Left renal cortex interstitium (tissue), 4 donors: Measurements from ENCODE around the gene PARN. TPM values are rescaled to one million over a fixed set of nuclear protein-coding genes. Genes with fewer than 3 reads are reported as not detected.
"Not testable (repeated sequence)": the region's sequence is repeated elsewhere in the genome, so short reads cannot be mapped to it uniquely, and the experiment has no call there.

Experiments used
- DNase-seq, 4 donors: peaks; one replicate each; pipeline ENCODE4 v3.0.0-alpha.2; 2013; ENCODE audit warnings: low read depth in 4 of 4, low spot score in 2 of 4, missing footprints in 1 of 4
- polyA plus RNA-seq, 4 donors: library from polyadenylated mRNA; unstranded; fragments of 120-200 nt; gene quantifications; one replicate each; pipeline ENCODE4 v1.2.1, GENCODE V29; 2013; ENCODE audit not compliant: insufficient read length in 4 of 4

Gene PARN
- polyA plus RNA-seq, 4 donors, result 28.3 to 41.4 (median 37.2) TPM

- no peak for DNase-seq
Observed at GRCh38 chr16:14634389-14634725, 4.3 kb upstream of the PARN start.

GRCh38 chr16:14632693-14633569 lies 2.9 kb upstream of the PARN start, which contains the start of gene BFAR:
Gene BFAR (plus strand): TSS chr16:14632951. CDS start chr16:14644347, 11,396 bp downstream.
- DNase-seq, result peak in 3 of 4 donors; percentile 83 to 95 (median 94)

DNA sequence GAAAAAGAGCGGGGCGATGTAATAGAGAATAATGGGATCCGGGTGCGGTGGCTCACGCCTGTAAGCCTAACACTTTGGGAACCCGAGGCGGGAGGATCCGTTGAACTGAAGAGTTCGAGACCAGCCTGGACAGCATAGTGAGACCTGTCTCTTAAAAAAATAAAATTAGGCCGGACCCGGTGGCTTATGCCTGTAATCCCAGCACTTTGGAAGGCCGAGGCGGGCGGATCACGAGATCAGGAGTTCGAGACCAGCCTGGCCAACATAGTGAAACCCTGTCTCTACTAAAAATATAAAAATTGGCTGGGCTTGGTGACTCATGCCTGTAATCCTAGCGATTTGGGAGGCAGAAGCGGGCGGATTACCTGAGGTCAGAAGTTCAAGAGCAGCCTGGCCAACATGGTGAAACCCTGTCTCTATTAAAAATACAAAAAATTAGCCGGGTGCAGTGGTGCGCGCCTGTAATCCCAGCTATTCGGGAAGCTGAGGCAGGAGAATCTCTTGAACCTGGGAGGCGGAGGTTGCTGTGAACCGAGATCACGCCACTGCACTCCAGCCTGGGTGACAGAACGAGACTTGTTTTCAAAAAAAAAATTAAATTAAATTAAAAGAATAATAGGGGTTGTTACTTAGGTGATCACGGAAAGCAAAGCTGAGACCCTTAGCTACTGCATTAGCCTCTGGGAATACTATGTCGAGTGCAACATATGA lies 715 bp upstream of the PARN start:
- DNase-seq, result not testable (repeated sequence)

GRCh38 chr16:14629612-14629918 lies 495 bp downstream of the PARN start:
- no peak for DNase-seq

GRCh38 chr16:14628806-14629611 lies 1.1 kb downstream of the PARN start:
- DNase-seq, result no peak

GRCh38 chr16:14627078-14627477 lies 3.0 kb downstream of the PARN start:
- no peak for DNase-seq

GRCh38 chr16:14618566-14618965 lies 11.5 kb downstream of the PARN start:
- DNase-seq, result no peak

DNA sequence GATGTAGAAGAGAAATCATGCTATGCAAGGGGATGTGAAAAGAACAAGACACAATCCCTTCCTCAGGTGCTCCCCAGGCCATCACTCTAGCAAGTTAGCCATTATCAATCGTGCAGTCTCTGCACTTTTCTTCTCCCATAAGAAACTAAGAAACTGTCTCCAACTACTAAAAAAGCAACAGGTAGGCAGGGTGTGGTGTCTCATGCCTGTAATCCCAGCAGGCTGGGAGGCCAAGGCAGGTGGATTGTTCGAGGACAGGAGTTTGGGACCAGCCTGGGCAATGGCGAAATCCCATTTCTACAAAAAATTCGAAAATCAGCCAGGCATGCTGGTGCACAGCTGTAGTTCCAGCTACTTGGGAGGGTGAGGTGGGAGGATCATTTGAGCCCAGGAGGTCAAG lies 13.8 kb downstream of the PARN start:
- no peak for DNase-seq

DNA sequence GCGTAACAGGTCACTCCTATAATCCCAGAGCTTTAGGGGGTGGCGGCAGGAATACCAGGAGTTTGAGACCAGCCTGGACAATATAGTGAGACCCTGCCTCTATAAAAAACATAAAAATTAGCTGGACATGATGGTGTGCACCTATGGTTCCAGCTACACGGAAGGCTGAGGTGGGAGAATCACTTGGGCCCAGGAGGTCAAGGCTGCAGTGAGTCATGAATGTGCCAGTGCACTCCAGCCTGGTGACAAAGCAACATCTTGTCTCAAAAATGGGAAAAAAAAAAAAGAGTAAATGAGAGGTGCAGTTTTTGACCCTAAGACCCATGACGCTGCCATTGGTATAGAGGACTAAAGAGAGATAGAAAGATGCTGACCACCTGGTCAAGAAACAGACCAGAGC lies 16.1 kb downstream of the PARN start:
- DNase-seq, result no peak

- DNase-seq, result no peak
Observed at GRCh38 chr16:14611660-14612059, 18.4 kb downstream of the PARN start.

- DNase-seq, result no peak
Observed at GRCh38 chr16:14609716-14610115, 20.3 kb downstream of the PARN start.

- no peak for DNase-seq
Observed at GRCh38 chr16:14608604-14609003, 21.5 kb downstream of the PARN start.

DNA sequence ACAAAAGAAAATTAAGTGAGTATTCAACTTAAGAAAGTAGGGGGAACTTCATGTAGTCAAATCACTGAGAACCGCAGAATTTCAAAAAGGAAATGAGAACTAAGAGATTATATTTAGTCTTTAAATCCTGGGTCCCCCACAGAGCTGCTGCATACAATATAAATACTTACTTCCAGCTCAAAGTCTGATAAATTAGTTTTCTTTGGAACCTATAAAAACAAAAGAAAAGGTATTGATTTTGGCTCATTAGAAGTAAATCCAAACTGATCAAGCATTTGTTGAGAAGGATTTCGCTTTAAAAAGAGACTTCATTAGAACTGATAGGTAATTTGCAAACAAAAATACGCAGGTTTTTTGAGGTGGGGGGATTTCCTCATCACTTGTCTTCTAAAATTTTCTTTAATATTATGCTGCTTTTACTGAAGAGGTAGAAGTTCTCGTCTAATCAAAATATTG lies 21.9 kb downstream of the PARN start:
- DNase-seq, result no peak

DNA sequence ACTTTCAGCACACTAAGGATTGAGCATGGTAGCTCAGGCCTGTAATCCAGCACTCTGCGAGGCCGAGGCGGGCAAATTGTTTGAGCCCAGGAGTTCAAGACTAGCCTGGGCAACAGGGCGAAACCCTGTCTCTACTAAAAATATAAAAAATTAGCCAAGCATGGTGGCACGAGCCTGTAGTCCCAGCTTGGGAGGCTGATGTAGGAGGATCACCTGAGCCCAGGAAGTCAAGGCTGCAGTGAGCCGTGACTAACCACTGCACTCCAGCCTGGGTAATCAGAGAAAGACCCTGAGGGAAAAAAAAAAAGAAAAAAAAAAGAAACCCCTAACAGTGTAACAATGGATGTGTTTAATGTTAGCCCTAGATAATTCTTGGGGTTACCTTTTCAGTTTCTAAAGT lies 24.0 kb downstream of the PARN start:
- no peak for DNase-seq

DNA sequence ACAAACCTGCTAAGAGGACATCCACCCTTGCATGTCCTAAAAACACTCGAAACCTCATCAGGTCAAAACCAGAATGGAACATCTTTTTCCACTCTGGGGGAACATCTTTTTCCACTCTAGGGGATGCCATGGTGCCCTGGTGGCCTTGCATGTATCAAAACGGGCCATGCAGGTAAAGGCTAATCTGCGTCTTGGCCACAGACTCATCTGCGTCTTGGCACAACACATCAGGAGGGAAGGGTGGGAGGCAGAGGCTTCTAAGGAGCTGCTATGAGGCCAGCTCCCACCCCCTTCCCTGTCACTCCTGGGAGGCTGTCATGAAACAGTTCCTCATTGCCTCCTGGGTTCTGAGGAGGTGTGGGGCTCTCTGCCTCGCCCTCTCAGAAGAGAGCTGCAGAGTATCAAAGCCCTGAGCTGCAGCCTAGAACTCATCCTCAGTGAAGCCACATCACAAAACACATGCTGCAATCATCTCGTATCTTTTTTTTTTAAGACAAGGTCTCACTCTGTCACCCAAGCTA lies 27.6 kb downstream of the PARN start:
- no peak for DNase-seq

- DNase-seq, result no peak
Observed at GRCh38 chr16:14600164-14600563, 29.9 kb downstream of the PARN start.

DNA sequence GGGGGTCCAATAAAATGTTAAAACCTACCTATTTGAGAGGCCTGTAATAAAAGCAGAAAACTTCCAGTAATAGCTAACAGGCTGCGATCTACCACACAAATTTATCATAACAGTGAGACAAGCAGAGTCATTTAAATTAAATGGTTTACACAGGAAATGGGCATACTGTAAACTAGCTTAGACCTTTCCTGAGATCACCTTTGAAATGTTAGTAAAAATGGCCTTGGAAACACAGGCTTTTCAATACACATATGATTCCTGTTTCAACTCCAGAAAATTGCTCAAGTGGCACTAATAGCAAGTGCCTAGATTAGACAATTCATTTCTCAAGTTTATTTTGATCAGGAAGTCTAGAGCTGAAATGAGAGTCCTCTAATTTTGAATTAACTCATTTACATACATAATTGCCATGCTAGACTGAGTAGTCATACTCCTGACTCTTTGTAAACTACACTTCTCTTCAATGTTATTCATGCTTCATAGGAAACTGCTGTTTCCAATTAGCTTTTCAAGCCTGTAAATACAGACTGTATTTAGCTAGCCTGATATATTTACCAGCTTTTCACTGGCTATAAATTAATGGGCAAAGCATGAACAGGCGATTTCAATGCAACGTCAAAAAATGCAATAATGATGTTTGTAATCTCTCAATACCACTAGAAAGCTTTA lies 43.3 kb downstream of the PARN start:
- no peak for DNase-seq

DNA sequence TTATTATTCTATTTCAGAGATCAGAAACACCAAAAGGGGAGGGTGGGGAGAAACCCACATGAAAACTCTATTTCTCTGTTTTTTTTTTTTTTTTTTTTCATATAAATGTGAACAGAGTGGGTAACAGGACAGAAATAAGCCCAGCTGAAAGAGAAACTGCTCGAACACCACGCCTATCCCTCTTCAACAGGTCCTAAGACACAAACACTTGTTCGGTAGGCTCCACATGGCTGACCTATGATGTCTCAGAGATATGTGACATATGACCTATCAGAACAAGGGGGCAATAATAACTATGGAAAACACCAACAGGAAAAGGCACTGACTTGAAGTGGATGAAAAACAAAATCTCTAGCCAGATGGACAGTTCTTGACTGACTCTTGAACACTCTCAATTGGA lies 44.8 kb downstream of the PARN start:
- no peak for DNase-seq

- DNase-seq, result not testable (repeated sequence)
Observed at GRCh38 chr16:14580926-14581325, 49.1 kb downstream of the PARN start.

DNA sequence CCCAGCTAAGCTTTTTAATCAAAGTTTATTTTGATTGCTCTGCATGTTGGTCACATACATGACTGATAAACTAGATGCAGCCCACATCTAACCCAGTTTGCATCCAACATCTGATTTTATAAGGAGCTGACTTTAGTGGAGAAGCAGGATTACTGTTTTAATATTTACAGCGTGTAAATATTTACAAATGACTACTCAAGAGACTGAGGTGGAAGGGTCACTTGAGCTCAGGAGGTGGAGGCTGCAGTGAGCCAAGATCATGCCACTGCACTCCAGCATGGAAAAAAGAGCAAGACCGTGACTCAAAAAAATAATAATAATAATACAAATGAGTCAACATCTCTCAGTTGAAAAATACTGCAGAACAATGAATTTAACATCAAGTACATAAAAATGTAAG lies 50.8 kb downstream of the PARN start:
- no peak for DNase-seq
